GM12891 (cell line): Measurements from ENCODE around the gene FOXE1.

Experiments used
- DNase-seq: peaks from one replicate; pipeline ENCODE4 v3.0.0; 2011; ENCODE audit warnings: low spot score; ENCODE audit not compliant: insufficient read length
- FAIRE-seq: peaks from 2 replicates; lab custom pipeline; 2011; peaks lifted over from hg19 to GRCh38; lab: Jason Lieb, UNC
- PAX5 ChIP-seq: IDR thresholded peaks from 2 replicates; pipeline ENCODE4 v1.6.1; 2011; ENCODE audit warnings: low read length, moderate library complexity, mild to moderate bottlenecking; ENCODE audit not compliant: insufficient read depth, severe bottlenecking
- POLR2A ChIP-seq: IDR thresholded peaks from 2 replicates; pipeline ENCODE4 v1.6.1; 2011; ENCODE audit warnings: low read depth, low read length, control low read depth
- POLR2AphosphoS5 ChIP-seq: IDR thresholded peaks from 2 replicates; pipeline ENCODE4 v1.6.1; 2011; ENCODE audit warnings: low read depth, low read length, control low read depth
- POU2F2 ChIP-seq: IDR thresholded peaks from 2 replicates; pipeline ENCODE4 v1.6.1; 2011; ENCODE audit warnings: low read depth, mild to moderate bottlenecking, control low read depth, low read length, moderate library complexity
- SPI1 ChIP-seq: IDR thresholded peaks from 2 replicates; pipeline ENCODE4 v1.6.1; 2011; ENCODE audit warnings: low read depth, low read length, control low read depth
- TAF1 ChIP-seq: IDR thresholded peaks from 2 replicates; pipeline ENCODE4 v1.6.1; 2011; ENCODE audit warnings: low read depth, low read length, control low read depth

The FOXE1 gene

GRCh38 chr9:97846347-97846746, 6.7 kb upstream of the FOXE1 start:
- FAIRE-seq = no peak

DNA sequence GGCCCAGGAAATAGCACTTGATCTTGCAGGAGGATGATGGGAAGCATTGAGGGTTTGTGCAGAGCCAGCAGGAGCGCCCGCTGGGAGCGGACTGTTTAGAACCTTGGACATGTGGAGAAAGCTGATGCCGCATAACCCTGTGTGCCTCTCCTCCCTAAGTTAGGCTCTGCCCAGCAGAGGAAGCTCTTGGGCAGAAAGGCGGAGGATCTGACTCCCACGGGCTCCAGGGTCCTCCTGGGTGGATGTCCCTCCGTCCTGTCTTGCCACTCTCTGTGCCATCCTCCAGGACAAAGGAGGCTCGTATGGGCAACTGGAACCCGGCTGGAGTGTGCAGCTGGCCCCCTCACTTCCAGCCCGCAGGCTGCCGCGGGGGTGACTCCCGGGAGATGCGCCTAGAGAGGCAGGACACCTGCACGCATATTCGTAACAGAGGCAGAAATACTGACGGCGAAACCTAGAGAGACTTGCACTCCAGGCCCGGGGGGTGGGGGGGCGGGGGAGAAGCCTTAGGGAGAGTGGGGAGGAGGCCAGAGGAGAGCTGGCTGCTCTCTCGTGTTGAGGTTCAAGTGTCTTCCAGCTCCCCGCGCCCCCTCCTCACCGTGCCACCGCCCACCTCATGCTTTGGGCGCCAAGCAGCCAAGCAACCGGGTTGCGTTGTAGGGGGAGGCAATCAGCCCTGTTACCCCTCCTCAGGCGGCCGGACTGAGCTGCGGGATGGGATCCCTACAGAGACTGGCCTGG, 5.4 kb upstream of the FOXE1 start:
- FAIRE-seq (no peak), DNase-seq (no peak)
- TF ChIP-seq POU2F2 = no peak
- TF ChIP-seq TAF1 = no peak
- TF ChIP-seq SPI1 = no peak
- no peak for TF ChIP-seq POLR2A
- TF ChIP-seq PAX5 = no peak
- TF ChIP-seq POLR2AphosphoS5 = no peak

More at GRCh38 chr9:97846347-97846746, 6.7 kb upstream of the FOXE1 start:
- TF ChIP-seq PAX5 (no peak), POLR2A (no peak), POLR2AphosphoS5 (no peak), SPI1 (no peak)
- no peak for DNase-seq

DNA sequence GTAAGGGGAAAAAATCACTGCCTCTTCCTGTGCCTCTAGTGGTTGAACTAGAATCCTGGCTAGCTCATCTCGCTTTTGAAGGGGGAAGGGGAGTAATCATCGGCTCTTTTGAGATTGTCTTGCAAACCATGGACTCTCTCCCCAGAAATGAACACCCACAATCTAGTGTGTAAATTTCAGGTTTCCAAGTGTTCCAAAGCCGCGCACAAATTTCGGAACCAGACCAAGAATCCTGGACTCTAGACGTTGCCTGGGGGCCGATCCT, 4.9 kb upstream of the FOXE1 start:
- TF ChIP-seq SPI1 (no peak), PAX5 (no peak), TAF1 (no peak), POU2F2 (no peak), POLR2AphosphoS5 (no peak), POLR2A (no peak)
- DNase-seq = no peak
- no peak for FAIRE-seq

- no peak for DNase-seq
- FAIRE-seq = no peak
- TF ChIP-seq POU2F2 = no peak
- TF ChIP-seq POLR2A = no peak
- TF ChIP-seq SPI1 = no peak
- no peak for TF ChIP-seq POLR2AphosphoS5
- TF ChIP-seq TAF1 = no peak
- no peak for TF ChIP-seq PAX5
These were observed 4.4 kb upstream of the FOXE1 start for GRCh38 chr9:97848480-97849237.

DNA sequence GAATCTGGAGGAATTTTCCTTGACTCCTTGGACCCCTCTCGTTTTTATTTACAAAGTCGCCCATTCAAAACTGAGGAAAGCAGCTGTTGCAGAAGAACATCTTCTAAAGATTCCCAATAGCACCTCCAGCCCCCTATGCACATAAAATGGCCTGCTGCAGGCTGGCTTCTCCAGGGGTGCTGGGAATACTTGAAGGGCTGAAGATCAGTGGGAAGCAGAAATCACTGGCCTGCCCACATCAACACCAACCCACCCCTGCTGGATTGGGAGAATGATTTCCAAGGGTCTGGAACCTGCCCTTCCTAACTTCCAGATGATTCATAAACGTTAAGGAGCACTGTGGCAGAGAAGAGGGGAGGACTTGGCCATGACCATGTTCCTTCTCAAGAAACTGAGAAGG, 3.0 kb upstream of the FOXE1 start:
- FAIRE-seq = no peak
- no peak for DNase-seq
- TF ChIP-seq PAX5 (no peak), SPI1 (no peak), POLR2AphosphoS5 (no peak), POLR2A (no peak), TAF1 (no peak), POU2F2 (no peak)

DNA sequence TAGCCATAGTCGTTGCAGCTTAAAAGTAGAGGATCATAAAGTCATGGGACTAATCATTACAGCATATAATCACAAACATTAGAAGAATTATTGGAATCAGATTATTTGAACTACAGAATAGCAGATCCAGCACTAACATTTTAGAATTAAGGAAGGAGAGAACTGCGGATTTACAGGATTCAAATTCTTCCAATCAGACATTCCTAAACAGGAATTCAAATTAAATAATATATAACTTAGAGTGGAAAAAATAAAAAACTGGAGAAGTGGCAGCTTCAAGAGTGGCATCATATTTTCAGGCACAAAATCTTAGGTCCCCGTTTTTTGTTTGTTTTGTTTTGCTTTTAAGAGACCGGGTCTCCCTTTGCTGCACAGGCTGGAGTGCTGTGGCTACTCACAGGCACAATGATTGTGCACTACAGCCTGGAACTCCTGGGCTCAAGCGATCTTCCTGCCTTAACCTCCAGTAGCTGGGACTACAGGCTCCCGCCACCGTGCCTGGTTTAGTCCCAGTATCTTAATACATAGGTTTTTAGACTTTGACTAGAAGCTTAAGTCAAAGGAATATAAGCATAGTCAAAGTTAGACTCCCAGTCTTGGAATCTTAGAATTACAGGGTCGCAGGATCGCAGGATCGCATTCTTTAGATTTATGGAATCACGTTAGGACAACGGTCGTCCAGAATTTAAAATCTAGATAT, 2.1 kb upstream of the FOXE1 start:
- TF ChIP-seq TAF1 (no peak), POU2F2 (no peak), SPI1 (no peak), PAX5 (no peak), POLR2AphosphoS5 (no peak), POLR2A (no peak)
- no peak for FAIRE-seq
- no peak for DNase-seq

DNA sequence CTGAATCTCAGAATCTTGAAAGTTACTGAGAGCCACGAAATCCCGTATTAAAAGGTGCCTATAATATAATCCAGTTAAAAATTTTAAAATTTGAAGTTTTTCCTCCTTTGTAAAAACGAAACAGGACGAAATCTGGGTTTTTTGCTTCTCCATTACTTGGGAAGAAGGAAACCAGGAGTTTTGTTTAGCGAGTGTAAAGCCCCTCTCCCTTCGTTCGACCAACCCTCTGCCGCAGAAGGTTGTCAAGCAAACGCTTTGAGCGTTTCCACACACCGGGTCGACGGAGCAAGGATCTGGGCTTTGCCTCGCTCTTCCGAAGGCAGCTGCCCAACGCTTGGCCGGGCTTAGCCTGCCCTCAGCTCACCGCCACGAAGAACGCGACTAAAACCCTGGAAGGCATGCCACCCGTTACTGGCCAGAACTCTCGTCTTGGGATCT, 1.6 kb upstream of the FOXE1 start:
- TF ChIP-seq POU2F2 (no peak), SPI1 (no peak), POLR2A (no peak), PAX5 (no peak), TAF1 (no peak), POLR2AphosphoS5 (no peak)
- FAIRE-seq = no peak
- no peak for DNase-seq

GRCh38 chr9:97852001-97852398, 1.0 kb upstream of the FOXE1 start:
- TF ChIP-seq PAX5 (no peak), POLR2AphosphoS5 (no peak), SPI1 (no peak), POLR2A (no peak), TAF1 (no peak), POU2F2 (no peak)
- no peak for FAIRE-seq
- DNase-seq = no peak

DNA sequence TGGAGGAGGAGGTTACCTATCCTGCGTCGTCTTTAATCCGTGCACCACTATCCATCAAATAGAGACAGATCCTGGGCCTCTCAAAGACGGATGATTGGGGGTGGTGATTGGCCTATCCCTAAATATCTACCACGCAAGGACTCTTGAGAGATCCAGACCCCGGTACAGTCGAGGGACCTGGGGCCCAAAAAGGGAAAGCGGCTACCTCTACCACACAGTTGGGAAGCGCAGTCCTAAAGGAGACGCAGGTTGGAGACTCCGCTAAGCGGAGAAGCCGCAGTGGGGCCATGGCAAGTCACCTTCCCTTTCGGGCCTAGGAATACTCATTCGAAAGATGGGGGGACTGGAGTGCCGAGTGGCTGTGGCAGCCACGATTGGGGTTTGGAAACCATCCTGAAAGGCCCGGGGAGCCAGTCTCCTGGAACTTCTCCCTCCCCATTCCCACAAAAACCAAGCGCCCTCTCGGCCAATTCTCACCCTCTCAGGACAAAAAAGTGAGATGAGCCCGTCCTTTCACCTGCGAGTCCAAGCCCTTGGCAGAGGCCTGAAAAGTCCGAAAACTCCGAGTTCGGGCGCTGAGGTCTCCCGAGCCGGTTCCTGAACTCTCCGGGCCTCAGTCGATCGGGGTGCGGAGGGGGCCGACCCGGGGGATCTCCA, 499 bp upstream of the FOXE1 start:
- DNase-seq (no peak), FAIRE-seq (no peak)
- TF ChIP-seq POLR2AphosphoS5 = no peak
- TF ChIP-seq POU2F2 = no peak
- no peak for TF ChIP-seq POLR2A

- FAIRE-seq (no peak), DNase-seq (no peak)
- TF ChIP-seq PAX5 (no peak), TAF1 (no peak), POLR2AphosphoS5 (no peak), SPI1 (no peak), POU2F2 (no peak), POLR2A (no peak)
These were observed 1.0 kb downstream of the FOXE1 start for GRCh38 chr9:97853844-97854695.
